Measurements from ENCODE around the gene GPRIN1.

DNA sequence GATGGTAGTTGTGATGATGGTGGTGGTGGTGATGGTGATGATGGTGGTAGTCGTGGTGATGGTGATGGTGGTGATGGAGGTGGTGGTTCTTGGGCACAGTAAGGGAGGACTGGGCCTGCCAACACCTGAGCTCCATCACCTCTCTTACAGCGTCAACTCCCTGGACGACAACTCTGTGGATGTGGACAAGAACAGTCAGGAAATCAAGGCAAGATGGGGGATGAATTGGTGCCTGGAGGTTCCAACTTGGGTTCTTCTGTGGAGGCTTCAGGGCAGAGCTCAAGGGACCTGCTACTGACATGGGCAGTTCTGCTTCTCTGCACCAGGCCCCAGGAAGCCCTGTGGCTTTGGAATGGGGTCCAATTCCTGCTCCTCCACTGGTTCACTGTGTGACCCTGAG lies 17.4 kb downstream of the GPRIN1 start:
- TF ChIP-seq, protein P1, sequence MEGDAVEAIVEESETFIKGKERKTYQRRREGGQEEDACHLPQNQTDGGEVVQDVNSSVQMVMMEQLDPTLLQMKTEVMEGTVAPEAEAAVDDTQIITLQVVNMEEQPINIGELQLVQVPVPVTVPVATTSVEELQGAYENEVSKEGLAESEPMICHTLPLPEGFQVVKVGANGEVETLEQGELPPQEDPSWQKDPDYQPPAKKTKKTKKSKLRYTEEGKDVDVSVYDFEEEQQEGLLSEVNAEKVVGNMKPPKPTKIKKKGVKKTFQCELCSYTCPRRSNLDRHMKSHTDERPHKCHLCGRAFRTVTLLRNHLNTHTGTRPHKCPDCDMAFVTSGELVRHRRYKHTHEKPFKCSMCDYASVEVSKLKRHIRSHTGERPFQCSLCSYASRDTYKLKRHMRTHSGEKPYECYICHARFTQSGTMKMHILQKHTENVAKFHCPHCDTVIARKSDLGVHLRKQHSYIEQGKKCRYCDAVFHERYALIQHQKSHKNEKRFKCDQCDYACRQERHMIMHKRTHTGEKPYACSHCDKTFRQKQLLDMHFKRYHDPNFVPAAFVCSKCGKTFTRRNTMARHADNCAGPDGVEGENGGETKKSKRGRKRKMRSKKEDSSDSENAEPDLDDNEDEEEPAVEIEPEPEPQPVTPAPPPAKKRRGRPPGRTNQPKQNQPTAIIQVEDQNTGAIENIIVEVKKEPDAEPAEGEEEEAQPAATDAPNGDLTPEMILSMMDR (conservative IDR thresholded peaks at IDR 0.05 in 1 of 2, IDR thresholded peaks at IDR 0.05 in 1 of 2; ENCODE audit: low read depth in 1 of 2, low read length in 2 of 2), result no peak
- TF ChIP-seq EZH2 (IDR thresholded peaks at IDR 0.05; ENCODE audit: low read length, missing control alignments), result no peak

Data from fibroblast of lung (primary cell).